Measurements from ENCODE around the gene PCID2.
"Not testable (repeated sequence)": the region's sequence is repeated elsewhere in the genome, so short reads cannot be mapped to it uniquely, and the experiment has no call there.

The PCID2 gene

DNA sequence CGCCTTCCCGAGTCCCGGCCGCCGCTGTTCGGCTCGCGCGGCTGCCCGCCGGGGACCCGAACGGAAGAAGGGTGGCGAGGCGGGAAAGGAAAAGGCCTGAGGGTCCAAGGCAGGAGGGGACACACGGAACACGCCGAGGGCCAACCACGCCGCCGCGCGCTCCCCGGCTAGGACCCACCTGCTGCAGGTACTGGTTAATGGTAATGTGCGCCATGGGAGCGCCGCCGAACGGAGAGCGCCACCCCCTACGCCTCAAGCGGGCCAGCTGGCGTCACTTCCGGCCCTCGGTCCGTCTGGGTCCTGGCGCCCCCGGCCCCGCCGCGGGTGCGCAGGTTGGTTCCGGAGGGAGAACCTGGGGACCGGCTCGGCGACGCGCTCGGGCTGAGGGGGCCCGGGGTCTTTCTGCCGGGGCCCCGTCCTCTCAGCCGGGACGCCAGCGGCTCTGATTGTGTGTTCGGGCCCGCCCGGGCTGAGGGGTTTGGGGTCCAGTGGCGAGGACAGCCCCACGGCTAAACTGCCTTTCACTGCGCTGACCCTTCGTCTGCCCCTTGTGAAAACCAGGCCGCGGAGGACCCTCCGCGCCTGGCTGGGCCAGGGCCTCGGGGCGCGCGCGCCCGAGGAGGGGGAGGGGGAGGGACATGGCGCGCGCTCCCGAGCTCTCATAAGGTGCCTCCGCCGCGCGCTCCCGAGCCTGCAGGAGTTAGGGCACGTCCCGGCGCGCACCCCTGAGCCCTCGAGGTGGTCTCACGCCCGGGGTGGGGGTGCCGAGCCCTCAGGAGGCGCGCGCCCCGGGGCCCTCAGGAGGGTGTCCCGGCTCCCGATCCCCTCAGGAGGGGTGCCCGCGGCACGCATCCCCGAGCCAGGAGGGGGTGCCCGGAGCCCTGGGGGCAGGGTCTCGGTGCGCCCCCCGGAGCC is at the start of gene PCID2:
TSS of gene PCID2 (minus strand) at position 249 of the 915 bp plus-strand sequence. CDS start at position 214, 35 bp downstream.
- TF ChIP-seq MYC (IDR thresholded peaks at IDR 0.05; ENCODE audit: low read depth, low read length) = peak; percentile 90
- TF ChIP-seq, protein P1, sequence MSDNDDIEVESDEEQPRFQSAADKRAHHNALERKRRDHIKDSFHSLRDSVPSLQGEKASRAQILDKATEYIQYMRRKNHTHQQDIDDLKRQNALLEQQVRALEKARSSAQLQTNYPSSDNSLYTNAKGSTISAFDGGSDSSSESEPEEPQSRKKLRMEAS (IDR thresholded peaks at IDR 0.05; ENCODE audit: low read depth, low read length) = peak; percentile 80
- TF ChIP-seq POLR2A (IDR thresholded peaks at IDR 0.05; ENCODE audit: extremely low read depth, insufficient read length) = peak; percentile 82
- TF ChIP-seq, protein P2, sequence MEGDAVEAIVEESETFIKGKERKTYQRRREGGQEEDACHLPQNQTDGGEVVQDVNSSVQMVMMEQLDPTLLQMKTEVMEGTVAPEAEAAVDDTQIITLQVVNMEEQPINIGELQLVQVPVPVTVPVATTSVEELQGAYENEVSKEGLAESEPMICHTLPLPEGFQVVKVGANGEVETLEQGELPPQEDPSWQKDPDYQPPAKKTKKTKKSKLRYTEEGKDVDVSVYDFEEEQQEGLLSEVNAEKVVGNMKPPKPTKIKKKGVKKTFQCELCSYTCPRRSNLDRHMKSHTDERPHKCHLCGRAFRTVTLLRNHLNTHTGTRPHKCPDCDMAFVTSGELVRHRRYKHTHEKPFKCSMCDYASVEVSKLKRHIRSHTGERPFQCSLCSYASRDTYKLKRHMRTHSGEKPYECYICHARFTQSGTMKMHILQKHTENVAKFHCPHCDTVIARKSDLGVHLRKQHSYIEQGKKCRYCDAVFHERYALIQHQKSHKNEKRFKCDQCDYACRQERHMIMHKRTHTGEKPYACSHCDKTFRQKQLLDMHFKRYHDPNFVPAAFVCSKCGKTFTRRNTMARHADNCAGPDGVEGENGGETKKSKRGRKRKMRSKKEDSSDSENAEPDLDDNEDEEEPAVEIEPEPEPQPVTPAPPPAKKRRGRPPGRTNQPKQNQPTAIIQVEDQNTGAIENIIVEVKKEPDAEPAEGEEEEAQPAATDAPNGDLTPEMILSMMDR (IDR thresholded peaks at IDR 0.05; ENCODE audit: low read depth, low read length) = no peak
- DNase-seq (ENCODE audit: low read depth) = peak; percentile 95
- peak within 1 kb of the TSS; percentile 91 for H3K4me3 ChIP-seq (ENCODE audit: low read depth, low read length)

DNA sequence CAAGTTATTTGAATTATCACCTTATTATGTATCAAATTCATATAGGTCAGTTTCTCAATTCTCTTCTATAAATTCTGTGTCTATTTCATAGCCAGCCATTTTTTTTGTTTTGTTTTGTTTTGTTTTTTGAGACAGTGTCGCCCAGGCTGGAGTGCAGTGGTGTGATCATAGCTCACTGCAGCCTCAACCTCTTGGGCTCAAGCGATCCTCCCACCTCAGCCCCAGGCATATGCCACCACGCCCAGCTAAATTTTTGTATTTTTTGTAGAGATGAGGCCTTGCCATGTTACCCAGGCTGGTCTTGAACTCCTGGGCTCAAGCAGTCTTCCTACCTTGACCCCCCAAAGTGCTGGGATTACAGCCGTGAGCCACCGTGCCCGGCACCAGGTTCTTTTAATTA is 49.4 kb upstream of the PCID2 start:
- DNase-seq (ENCODE audit: low read depth); H3K4me3 ChIP-seq (ENCODE audit: low read depth, low read length): not testable (repeated sequence)

DNA sequence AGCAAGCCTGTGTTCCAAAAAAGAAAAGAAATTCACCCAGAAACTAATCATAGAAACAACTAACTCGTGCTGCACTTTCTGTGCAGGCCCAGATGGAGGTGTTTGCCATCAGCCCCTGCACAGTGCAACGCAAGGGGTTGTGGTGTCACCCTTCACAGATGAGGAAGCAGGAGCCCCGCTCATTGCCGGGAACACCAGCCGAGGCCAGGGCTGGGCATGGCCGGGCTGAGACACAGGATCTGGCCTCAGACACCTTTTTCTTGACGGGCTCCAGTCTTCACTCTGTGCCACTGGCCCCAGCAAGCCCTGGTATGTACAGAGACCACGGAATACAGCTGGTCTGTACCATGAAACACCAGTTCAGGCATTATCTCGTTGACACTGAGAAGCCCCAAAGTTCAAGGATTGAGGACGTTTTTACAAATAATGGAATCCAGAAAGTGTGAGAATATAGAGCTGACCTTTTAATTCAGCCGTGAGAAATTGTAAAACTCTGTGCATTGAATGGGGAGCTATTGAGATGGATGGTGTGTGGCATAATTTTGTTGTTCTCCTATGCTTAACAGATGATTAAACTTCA is 44.1 kb upstream of the PCID2 start:
- TF ChIP-seq MYC (IDR thresholded peaks at IDR 0.05; ENCODE audit: low read depth, low read length) (no peak), POLR2A (IDR thresholded peaks at IDR 0.05; ENCODE audit: extremely low read depth, insufficient read length) (no peak)
- TF ChIP-seq, protein P2 (IDR thresholded peaks at IDR 0.05; ENCODE audit: low read depth, low read length) = no peak
- TF ChIP-seq, protein P1 (IDR thresholded peaks at IDR 0.05; ENCODE audit: low read depth, low read length) = no peak
- H3K4me3 ChIP-seq (ENCODE audit: low read depth, low read length) = no peak overlapping the region
- DNase-seq (ENCODE audit: low read depth) = no peak

DNA sequence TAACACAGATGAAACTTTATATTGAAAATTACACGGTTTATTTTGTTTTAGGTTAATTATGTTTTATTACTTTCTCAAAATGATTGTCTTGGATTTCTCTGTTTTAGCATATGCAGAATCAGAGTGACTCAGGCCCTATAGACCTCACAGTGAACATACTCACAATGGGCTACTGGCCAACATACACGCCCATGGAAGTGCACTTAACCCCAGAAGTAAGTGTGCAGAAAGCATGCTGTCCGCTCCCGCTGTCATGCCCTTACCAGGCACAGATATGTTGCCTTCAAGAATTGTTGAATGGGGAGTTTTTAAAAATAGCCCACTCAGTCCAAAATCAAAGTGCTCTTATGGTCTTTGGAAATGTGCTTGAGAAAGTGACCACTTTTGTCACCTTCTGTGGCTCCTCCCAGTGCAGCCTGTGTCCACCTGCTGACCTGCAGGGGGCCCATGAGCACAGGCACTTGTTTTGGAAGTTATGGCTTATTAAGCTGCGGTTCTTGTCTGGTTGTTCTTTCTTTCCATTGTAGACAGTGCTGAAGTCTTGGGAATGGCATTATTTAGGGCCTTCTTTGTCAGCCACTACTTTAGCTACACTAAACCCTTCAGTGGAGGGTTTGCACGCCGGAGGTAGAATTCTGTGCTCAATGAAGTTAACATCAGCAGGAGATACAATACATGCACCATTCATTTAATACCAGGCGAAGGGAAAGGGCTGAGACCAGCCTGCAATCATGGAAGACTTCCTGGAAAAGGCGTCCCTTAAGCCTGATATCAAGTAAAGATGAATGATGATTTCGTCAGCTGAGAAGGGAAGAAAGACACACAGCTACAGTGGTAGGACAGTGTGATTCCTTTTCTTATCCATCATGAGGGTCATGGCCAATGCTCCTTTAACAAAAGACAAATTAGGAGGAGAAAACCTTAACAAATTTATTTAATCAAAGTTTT is 37.7 kb upstream of the PCID2 start:
- no peak overlapping the region for H3K4me3 ChIP-seq (ENCODE audit: low read depth, low read length)
- no peak for DNase-seq (ENCODE audit: low read depth)
- TF ChIP-seq, protein P2 (IDR thresholded peaks at IDR 0.05; ENCODE audit: low read depth, low read length) = peak; percentile 35
- TF ChIP-seq, protein P1 (IDR thresholded peaks at IDR 0.05; ENCODE audit: low read depth, low read length) = no peak

DNA sequence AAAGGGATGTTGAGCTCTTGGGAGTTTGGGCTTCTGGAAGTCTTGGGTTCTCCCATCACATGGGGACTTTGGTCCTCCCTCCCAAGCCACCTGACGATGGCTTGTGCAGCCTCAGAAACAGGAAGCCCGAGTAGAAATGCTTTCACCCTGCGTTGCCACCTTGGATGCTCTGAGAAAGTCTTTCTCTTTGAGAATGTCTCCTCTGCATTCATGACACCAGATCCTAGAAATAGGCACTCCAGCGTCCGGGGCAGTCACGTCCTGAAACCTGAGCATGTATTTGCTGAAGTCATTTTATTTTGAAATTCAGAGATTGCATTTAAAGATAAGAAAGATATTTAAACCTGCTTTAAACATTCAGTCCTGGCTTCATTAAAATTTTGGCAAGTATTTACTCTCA is 35.4 kb upstream of the PCID2 start:
- DNase-seq (ENCODE audit: low read depth) = no peak
- TF ChIP-seq, protein P2 (IDR thresholded peaks at IDR 0.05; ENCODE audit: low read depth, low read length) = no peak
- no peak overlapping the region for H3K4me3 ChIP-seq (ENCODE audit: low read depth, low read length)

DNA sequence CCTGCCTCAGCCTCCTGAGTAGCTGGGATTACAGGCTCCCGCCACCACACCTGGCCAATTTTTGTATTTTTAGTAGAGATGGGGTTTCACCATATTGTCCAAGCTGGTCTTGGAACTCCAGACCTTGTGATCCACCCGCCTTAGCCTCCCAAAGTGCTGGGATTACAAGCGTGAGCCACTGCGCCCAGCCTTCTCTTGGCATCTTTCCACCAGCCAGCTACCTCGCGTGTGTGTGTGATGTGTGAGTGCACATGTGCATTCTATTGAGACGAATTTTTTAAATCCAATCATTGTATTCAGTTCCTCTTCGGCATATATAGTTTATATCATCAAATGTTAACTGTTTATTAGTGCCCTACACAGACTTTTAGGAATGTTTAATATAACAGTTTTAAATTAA is 33.2 kb upstream of the PCID2 start:
- not testable (repeated sequence) for H3K4me3 ChIP-seq (ENCODE audit: low read depth, low read length); DNase-seq (ENCODE audit: low read depth)
